GM23338 (cell line): Measurements from ENCODE around the gene HSPB8. TPM values are rescaled to one million over a fixed set of nuclear protein-coding genes. Genes with fewer than 3 reads are reported as not detected.
A peak's percentile ranks its signal among the peaks of the same experiment; 100 is the strongest.

Experiments
- ATAC-seq: fragments of 200-7000 bp; cut with Tn5 transposase; 3 replicates; pipeline ENCODE4 v1.9.1; 2020
- DNase-seq: peaks from one replicate; pipeline ENCODE4 v3.0.0-alpha.2; 2015; ENCODE audit warnings: low spot score
- H2AFZ ChIP-seq: fragments of 200-600 bp; sonication (generic); 2 replicates; pipeline ENCODE4 v1.8.0; 2016; ENCODE audit warnings: antibody characterized with exemption, mild to moderate bottlenecking, moderate library complexity
- H3F3A ChIP-seq: fragments of 200-600 bp; sonication (generic); replicated peaks from 2 replicates; pipeline ENCODE4 v1.8.0; 2017; ENCODE audit warnings: antibody characterized with exemption, mixed run types, low read depth
- H3K27ac ChIP-seq: fragments of 200-600 bp; sonication (generic); 2 replicates; pipeline ENCODE4 v1.6.1; 2016; ENCODE audit warnings: low read depth
- H3K27me3 ChIP-seq: fragments of 200-600 bp; sonication (generic); 2 replicates; pipeline ENCODE4 v1.8.0; 2016; ENCODE audit warnings: mild to moderate bottlenecking, mixed run types, moderate library complexity; ENCODE audit not compliant: insufficient read depth
- H3K36me3 ChIP-seq: fragments of 200-600 bp; sonication (generic); 2 replicates; pipeline ENCODE4 v1.8.0; 2016; ENCODE audit warnings: mild to moderate bottlenecking; ENCODE audit not compliant: insufficient read depth
- H3K4me1 ChIP-seq: fragments of 200-600 bp; sonication (generic); 2 replicates; pipeline ENCODE4 v1.8.0; 2016; ENCODE audit warnings: mild to moderate bottlenecking, moderate library complexity; ENCODE audit not compliant: insufficient read depth
- H3K4me2 ChIP-seq: fragments of 200-600 bp; sonication (generic); 2 replicates; pipeline ENCODE4 v1.7.1; 2017; ENCODE audit warnings: mixed run types
- H3K4me3 ChIP-seq: fragments of 200-600 bp; sonication (generic); 2 replicates; pipeline ENCODE4 v1.6.1; 2016; ENCODE audit warnings: mixed run types
- H3K79me2 ChIP-seq: fragments of 200-600 bp; sonication (generic); replicated peaks from 2 replicates; pipeline ENCODE4 v1.8.0; 2017; ENCODE audit warnings: mild to moderate bottlenecking; ENCODE audit not compliant: insufficient read depth
- H3K9me2 ChIP-seq: fragments of 200-600 bp; sonication (generic); 2 replicates; pipeline ENCODE4 v1.8.0; 2017; ENCODE audit not compliant: insufficient read depth
- H4K20me1 ChIP-seq: fragments of 200-600 bp; sonication (generic); replicated peaks from 2 replicates; pipeline ENCODE4 v1.8.0; 2017; ENCODE audit warnings: mild to moderate bottlenecking; ENCODE audit not compliant: insufficient read depth
- H3K27ac Mint-ChIP-seq: 2 replicates; pipeline ENCODE4 v1.8.0; 2020; ENCODE audit warnings: inconsistent platforms, mild to moderate bottlenecking, moderate library complexity, mixed read lengths
- H3K27me3 Mint-ChIP-seq: 3 replicates; pipeline ENCODE4 v1.8.0; 2022; ENCODE audit warnings: low read depth, mild to moderate bottlenecking, moderate library complexity, mixed read lengths, inconsistent platforms; ENCODE audit not compliant: insufficient read depth, poor library complexity
- H3K36me3 Mint-ChIP-seq: 3 replicates; pipeline ENCODE4 v1.8.0; 2021; ENCODE audit warnings: low read depth, mild to moderate bottlenecking, inconsistent platforms, moderate library complexity, mixed read lengths
- H3K4me1 Mint-ChIP-seq: 3 replicates; pipeline ENCODE4 v1.8.0; 2020; ENCODE audit warnings: mild to moderate bottlenecking, inconsistent platforms, mixed read lengths
- H3K4me3 Mint-ChIP-seq: 3 replicates; pipeline ENCODE4 v1.8.0; 2021; ENCODE audit warnings: moderate library complexity, mild to moderate bottlenecking, inconsistent platforms, mixed read lengths
- H3K9me3 Mint-ChIP-seq: 3 replicates; pipeline ENCODE4 v1.8.0; 2020; ENCODE audit warnings: moderate library complexity, mild to moderate bottlenecking, inconsistent platforms, mixed read lengths
- CREB1 ChIP-seq: fragments of 250-450 bp; sonication (Bioruptor Pico); IDR thresholded peaks from 2 replicates; pipeline ENCODE4 v1.5.0; 2020; ENCODE audit warnings: low read depth, mild to moderate bottlenecking, moderate library complexity
- CTCF ChIP-seq, 2 experiments: fragments of 200-600 bp in 1 of 2; sonication (generic) in 1 of 2; conservative IDR thresholded peaks; 2 replicates each; pipeline versions ENCODE4 v1.5.1 to v1.6.1; 2016 to 2017; ENCODE audit warnings: antibody characterized with exemption in 2 of 2, low read depth in 2 of 2, mild to moderate bottlenecking in 2 of 2, moderate library complexity in 1 of 2
- JUNB ChIP-seq: IDR thresholded peaks from one replicate; pipeline ENCODE4 v1.6.1; 2016; ENCODE audit warnings: antibody characterized with exemption; ENCODE audit not compliant: unreplicated experiment
- POLR2AphosphoS5 ChIP-seq: IDR thresholded peaks from 2 replicates; pipeline ENCODE4 v1.6.1; 2016; ENCODE audit warnings: antibody characterized with exemption, low read depth
- ZNF114 ChIP-seq: fragments of 250-450 bp; sonication (Bioruptor Pico); IDR thresholded peaks from 2 replicates; pipeline ENCODE4 v1.5.0; 2020; ENCODE audit warnings: mild to moderate bottlenecking, moderate library complexity
- ZNF331 ChIP-seq: fragments of 250-450 bp; sonication (Bioruptor Pico); IDR thresholded peaks from 2 replicates; pipeline ENCODE4 v1.5.0; 2020; ENCODE audit warnings: low read depth, mild to moderate bottlenecking, moderate library complexity
- ZNF462 ChIP-seq: fragments of 250-450 bp; sonication (Bioruptor Pico); IDR thresholded peaks from 2 replicates; pipeline ENCODE4 v1.5.0; 2020; ENCODE audit warnings: mild to moderate bottlenecking, moderate library complexity
- polyA plus RNA-seq: library from polyadenylated mRNA; unstranded; fragments of >200 nt; fragmentation: Nextera tagmentation; extraction: Ambion mirVana; gene quantifications from 2 replicates; pipeline ENCODE4 v1.2.1, GENCODE V29; 2016
- total RNA-seq: library from RNA; depleted of rRNA; stranded (reverse); fragments of >200 nt; shearing (Covaris generic); gene quantifications from 2 replicates; pipeline ENCODE4 v1.2.3, GENCODE V29; 2014

HSPB8 gene
- total and polyA plus RNA-seq, 2 experiments from 2014 or later, result 3.5 to 4.8 TPM

- Histone ChIP-seq H3K27ac (no peak overlapping the region), H3K4me1 (peaks cover 9% of the 10 kb centered on the region; the same call in 1 of the 2 replicates), H3K79me2 (peaks cover 16% of the 10 kb centered on the region), H3K27me3 (no peaks in the 10 kb centered on the region), H3F3A (no peaks in the 10 kb centered on the region), H3K4me3 (no peak overlapping the region), H3K4me2 (no peak overlapping the region), H3K9me2 (peaks cover 7% of the 10 kb centered on the region), H4K20me1 (no peaks in the 10 kb centered on the region), H3K36me3 (peaks cover 10% of the 10 kb centered on the region), H2AFZ (no peak overlapping the region)
- ATAC-seq, result peak; percentile 31
- Mint-ChIP-seq H3K27me3 (peaks cover 21% of the 10 kb centered on the region), H3K36me3 (peaks cover 32% of the 10 kb centered on the region), H3K4me1 (peaks cover 13% of the 10 kb centered on the region), H3K27ac (no peak overlapping the region), H3K4me3 (no peak overlapping the region), H3K9me3 (peaks cover 9% of the 10 kb centered on the region)
- 0 out of 2 replicates have a peak, but pooled peaks have one; percentile 38 for TF ChIP-seq ZNF114 (CRISPR knock-in tag)
- TF ChIP-seq CREB1 (CRISPR knock-in tag), result peak; percentile 42; the same call in 1 of the 2 replicates
- no peak for TF ChIP-seq POLR2AphosphoS5
- TF ChIP-seq JUNB, result no peak
- TF ChIP-seq CTCF (conservative IDR thresholded peaks at IDR 0.05; ENCODE audit: low read depth in 2 of 2), result peak; percentile 60 to 83
- peak; percentile 86 for DNase-seq
Observed at GRCh38 chr12:119156401-119157044, 22.2 kb upstream of the HSPB8 start.

GRCh38 chr12:119157528-119157927 is 21.2 kb upstream of the HSPB8 start:
- Histone ChIP-seq H3F3A (no peaks in the 10 kb centered on the region), H3K4me2 (no peak overlapping the region), H2AFZ (no peak overlapping the region), H3K27me3 (no peaks in the 10 kb centered on the region), H3K4me1 (peaks cover 9% of the 10 kb centered on the region; the same call in 1 of the 2 replicates), H4K20me1 (no peaks in the 10 kb centered on the region), H3K36me3 (0 out of 2 replicates have a peak, but pooled peaks cover under 1% of the 10 kb centered on the region), H3K4me3 (no peak overlapping the region), H3K79me2 (peaks cover 6% of the 10 kb centered on the region), H3K9me2 (peaks cover 7% of the 10 kb centered on the region), H3K27ac (no peak overlapping the region)
- no peak for DNase-seq
- no peak overlapping the region for H3K27ac Mint-ChIP-seq
- peaks cover 22% of the 10 kb centered on the region for H3K36me3 Mint-ChIP-seq
- no peak overlapping the region for H3K4me3 Mint-ChIP-seq
- TF ChIP-seq ZNF114 (CRISPR knock-in tag) (no peak), ZNF331 (no peak), ZNF462 (no peak), CTCF (conservative IDR thresholded peaks at IDR 0.05; ENCODE audit: low read depth in 2 of 2) (no peak), POLR2AphosphoS5 (no peak)
- H3K4me1 Mint-ChIP-seq, result peaks cover 11% of the 10 kb centered on the region
- peaks cover 21% of the 10 kb centered on the region for H3K27me3 Mint-ChIP-seq
- ATAC-seq, result no peak
- H3K9me3 Mint-ChIP-seq, result peaks cover 1% of the 10 kb centered on the region; the same call in 1 of the 3 replicates
